MM.1S (cell line): ENCODE results near the gene VPS33B.

Experiments
- EZH2 ChIP-seq: fragments of 300-600 bp; sonication (generic); optimal IDR thresholded peaks from 2 replicates; pipeline ENCODE3; 2017; ENCODE audit warnings: low read depth, mild to moderate bottlenecking, antibody characterized with exemption, low read length, mixed read lengths
- EZH2phosphoT487 ChIP-seq: fragments of 300-600 bp; sonication (generic); IDR thresholded peaks from 2 replicates; pipeline ENCODE4 v1.6.1; 2018; ENCODE audit warnings: antibody characterized with exemption, low read length
- TF ChIP-seq, protein P1 (sequence below): fragments of 300-600 bp; sonication (generic); IDR thresholded peaks from 2 replicates; pipeline ENCODE4 v1.5.1; 2016; ENCODE audit warnings: antibody characterized with exemption, low read length, mixed read lengths

DNA sequence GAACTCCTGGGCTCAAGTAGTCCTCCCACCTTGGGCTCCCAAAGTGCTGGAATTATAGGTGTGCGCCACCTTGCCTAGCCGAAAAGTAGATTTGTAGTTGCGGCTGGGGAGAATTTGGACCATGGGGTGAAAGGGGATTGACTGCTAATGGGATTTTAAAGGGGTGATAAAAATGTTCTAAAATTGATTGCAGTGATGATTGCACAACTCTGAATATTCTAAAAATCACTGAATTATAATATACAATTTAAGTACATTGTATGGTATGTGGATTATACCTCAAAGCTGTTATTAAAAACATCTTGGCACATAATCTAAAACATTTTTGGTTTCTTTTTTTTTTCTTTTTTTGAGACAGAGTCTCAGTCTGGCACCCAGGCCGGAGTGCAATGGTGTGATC is 31.9 kb downstream of the VPS33B start:
- TF ChIP-seq, protein P1, sequence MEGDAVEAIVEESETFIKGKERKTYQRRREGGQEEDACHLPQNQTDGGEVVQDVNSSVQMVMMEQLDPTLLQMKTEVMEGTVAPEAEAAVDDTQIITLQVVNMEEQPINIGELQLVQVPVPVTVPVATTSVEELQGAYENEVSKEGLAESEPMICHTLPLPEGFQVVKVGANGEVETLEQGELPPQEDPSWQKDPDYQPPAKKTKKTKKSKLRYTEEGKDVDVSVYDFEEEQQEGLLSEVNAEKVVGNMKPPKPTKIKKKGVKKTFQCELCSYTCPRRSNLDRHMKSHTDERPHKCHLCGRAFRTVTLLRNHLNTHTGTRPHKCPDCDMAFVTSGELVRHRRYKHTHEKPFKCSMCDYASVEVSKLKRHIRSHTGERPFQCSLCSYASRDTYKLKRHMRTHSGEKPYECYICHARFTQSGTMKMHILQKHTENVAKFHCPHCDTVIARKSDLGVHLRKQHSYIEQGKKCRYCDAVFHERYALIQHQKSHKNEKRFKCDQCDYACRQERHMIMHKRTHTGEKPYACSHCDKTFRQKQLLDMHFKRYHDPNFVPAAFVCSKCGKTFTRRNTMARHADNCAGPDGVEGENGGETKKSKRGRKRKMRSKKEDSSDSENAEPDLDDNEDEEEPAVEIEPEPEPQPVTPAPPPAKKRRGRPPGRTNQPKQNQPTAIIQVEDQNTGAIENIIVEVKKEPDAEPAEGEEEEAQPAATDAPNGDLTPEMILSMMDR: no peak
- TF ChIP-seq EZH2 (no peak), EZH2phosphoT487 (no peak)
